GM20431 (cell line): ENCODE data around the gene PSMB9.

Experiments used
- in situ Hi-C: fragments of 300-500 bp; cut with MseI, MboI; formaldehyde crosslinking; loops from one replicate; pipeline ENCODE4 v1.15.0; 2020; ENCODE audit warnings: low sequenced_read_pairs; ENCODE audit not compliant: unreplicated experiment

PSMB9 gene

GRCh38 chr6:32889533-32889932 is 35.5 kb downstream of the PSMB9 start:
- in situ Hi-C loops = loop anchor here (10.0 kb wide), 1 partner anchor 95 kb away; no protein-coding TSS in a partner anchor

GRCh38 chr6:32890831-32891230 is 36.8 kb downstream of the PSMB9 start:
- in situ Hi-C loops = no loop called here

GRCh38 chr6:32894085-32895005 is 40.4 kb downstream of the PSMB9 start:
- in situ Hi-C loops = no loop called here

GRCh38 chr6:32895006-32895345 is 41.0 kb downstream of the PSMB9 start:
- in situ Hi-C loops = no loop called here

- in situ Hi-C loops = no loop called here
These were observed 50.0 kb downstream of the PSMB9 start for GRCh38 chr6:32903952-32904351.

GRCh38 chr6:32905078-32905477 is 51.1 kb downstream of the PSMB9 start:
- in situ Hi-C loops = no loop called here

- in situ Hi-C loops = no loop called here
These were observed 52.5 kb downstream of the PSMB9 start for GRCh38 chr6:32906539-32906938.

- in situ Hi-C loops = no loop called here
These were observed 54.9 kb downstream of the PSMB9 start for GRCh38 chr6:32908897-32909296.
